HFFc6 (cell line): ENCODE measurements around the gene DUOXA2. TPM values are rescaled to one million over a fixed set of nuclear protein-coding genes. Genes with fewer than 3 reads are reported as not detected.

Experiments used
- DNase-seq: peaks from one replicate; pipeline ENCODE4 v3.0.0-alpha.2; 2018
- H3K27ac Mint-ChIP-seq: 2 replicates; pipeline ENCODE4 v1.8.0; 2020; ENCODE audit warnings: mild to moderate bottlenecking, mixed read lengths
- H3K27me3 Mint-ChIP-seq: 2 replicates; pipeline ENCODE4 v1.8.0; 2021; ENCODE audit warnings: mild to moderate bottlenecking, moderate library complexity, mixed read lengths; ENCODE audit not compliant: insufficient read depth
- H3K36me3 Mint-ChIP-seq: 2 replicates; pipeline ENCODE4 v1.8.0; 2021; ENCODE audit warnings: low read depth, mixed read lengths
- H3K4me1 Mint-ChIP-seq: 2 replicates; pipeline ENCODE4 v1.8.0; 2020; ENCODE audit warnings: low read depth, mixed read lengths
- H3K4me3 Mint-ChIP-seq: 2 replicates; pipeline ENCODE4 v1.8.0; 2020; ENCODE audit warnings: mild to moderate bottlenecking, moderate library complexity, mixed read lengths
- H3K9me3 Mint-ChIP-seq: 2 replicates; pipeline ENCODE4 v1.8.0; 2020; ENCODE audit warnings: mild to moderate bottlenecking, mixed read lengths
- total RNA-seq, 6 experiments: library from RNA; stranded (reverse); fragmentation: NEBNext Ultra II Directional; extraction: Animal tissue kit (Norgen Biotek cat#: 25700); gene quantifications; 2 replicates in 1 of 6; 3 replicates in 5 of 6; pipeline ENCODE4 v1.2.3, GENCODE V29; 2021
- TF ChIP-seq, protein P1 (sequence below): fragments of 200-600 bp; sonication (generic); IDR thresholded peaks from 2 replicates; pipeline ENCODE4 v1.5.0; 2021; ENCODE audit warnings: antibody characterized with exemption, mild to moderate bottlenecking

DUOXA2 gene
- total RNA-seq, 6 experiments from 2014 or later: not detected

DNA sequence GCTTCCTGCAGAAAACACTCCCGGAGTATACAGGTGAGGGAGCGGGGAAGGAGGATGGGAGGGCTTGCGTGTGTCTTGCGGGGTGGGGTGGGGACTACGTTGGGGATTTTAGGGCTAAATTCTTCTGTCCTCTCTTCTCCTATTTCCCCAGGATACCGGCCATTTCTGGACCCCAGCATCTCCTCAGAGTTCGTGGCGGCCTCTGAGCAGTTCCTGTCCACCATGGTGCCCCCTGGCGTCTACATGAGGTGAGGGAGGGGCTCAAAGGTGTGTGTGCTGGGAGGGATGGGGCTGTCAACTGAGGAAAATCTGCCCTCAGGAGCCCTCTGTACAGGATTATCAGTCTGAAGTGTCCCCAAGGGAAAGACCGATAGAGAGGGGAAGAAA lies 22.2 kb downstream of the DUOXA2 start:
- no peaks in the 10 kb centered on the region for H3K9me3 Mint-ChIP-seq
- TF ChIP-seq, protein P1, sequence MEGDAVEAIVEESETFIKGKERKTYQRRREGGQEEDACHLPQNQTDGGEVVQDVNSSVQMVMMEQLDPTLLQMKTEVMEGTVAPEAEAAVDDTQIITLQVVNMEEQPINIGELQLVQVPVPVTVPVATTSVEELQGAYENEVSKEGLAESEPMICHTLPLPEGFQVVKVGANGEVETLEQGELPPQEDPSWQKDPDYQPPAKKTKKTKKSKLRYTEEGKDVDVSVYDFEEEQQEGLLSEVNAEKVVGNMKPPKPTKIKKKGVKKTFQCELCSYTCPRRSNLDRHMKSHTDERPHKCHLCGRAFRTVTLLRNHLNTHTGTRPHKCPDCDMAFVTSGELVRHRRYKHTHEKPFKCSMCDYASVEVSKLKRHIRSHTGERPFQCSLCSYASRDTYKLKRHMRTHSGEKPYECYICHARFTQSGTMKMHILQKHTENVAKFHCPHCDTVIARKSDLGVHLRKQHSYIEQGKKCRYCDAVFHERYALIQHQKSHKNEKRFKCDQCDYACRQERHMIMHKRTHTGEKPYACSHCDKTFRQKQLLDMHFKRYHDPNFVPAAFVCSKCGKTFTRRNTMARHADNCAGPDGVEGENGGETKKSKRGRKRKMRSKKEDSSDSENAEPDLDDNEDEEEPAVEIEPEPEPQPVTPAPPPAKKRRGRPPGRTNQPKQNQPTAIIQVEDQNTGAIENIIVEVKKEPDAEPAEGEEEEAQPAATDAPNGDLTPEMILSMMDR: no peak; the same call in 1 of the 2 replicates
- H3K36me3 Mint-ChIP-seq: no peaks in the 10 kb centered on the region
- H3K4me3 Mint-ChIP-seq: no peak overlapping the region
- no peaks in the 10 kb centered on the region for H3K4me1 Mint-ChIP-seq
- peaks cover 24% of the 10 kb centered on the region for H3K27me3 Mint-ChIP-seq
- no peak for DNase-seq
- no peak overlapping the region for H3K27ac Mint-ChIP-seq

DNA sequence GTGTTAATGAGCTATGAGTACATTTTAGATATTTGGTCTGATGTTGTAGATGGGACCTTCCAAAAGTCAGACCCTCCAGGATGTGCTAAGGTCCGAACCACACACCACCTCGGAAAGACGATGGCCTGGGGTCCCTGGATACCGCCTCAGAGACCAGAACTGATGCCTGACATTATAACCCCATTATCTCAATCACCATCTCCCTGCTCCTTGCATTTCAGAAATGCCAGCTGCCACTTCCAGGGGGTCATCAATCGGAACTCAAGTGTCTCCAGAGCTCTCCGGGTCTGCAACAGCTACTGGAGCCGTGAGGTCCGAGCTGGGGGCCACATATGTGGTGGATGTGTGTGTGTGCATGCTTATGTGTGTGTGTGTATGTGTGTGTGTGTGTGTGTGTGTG lies 23.6 kb downstream of the DUOXA2 start:
- Mint-ChIP-seq H3K36me3 (no peaks in the 10 kb centered on the region), H3K4me3 (no peak overlapping the region), H3K9me3 (no peaks in the 10 kb centered on the region), H3K4me1 (no peaks in the 10 kb centered on the region), H3K27ac (no peak overlapping the region), H3K27me3 (peaks cover 16% of the 10 kb centered on the region)
- TF ChIP-seq, protein P1: no peak
- DNase-seq: no peak

DNA sequence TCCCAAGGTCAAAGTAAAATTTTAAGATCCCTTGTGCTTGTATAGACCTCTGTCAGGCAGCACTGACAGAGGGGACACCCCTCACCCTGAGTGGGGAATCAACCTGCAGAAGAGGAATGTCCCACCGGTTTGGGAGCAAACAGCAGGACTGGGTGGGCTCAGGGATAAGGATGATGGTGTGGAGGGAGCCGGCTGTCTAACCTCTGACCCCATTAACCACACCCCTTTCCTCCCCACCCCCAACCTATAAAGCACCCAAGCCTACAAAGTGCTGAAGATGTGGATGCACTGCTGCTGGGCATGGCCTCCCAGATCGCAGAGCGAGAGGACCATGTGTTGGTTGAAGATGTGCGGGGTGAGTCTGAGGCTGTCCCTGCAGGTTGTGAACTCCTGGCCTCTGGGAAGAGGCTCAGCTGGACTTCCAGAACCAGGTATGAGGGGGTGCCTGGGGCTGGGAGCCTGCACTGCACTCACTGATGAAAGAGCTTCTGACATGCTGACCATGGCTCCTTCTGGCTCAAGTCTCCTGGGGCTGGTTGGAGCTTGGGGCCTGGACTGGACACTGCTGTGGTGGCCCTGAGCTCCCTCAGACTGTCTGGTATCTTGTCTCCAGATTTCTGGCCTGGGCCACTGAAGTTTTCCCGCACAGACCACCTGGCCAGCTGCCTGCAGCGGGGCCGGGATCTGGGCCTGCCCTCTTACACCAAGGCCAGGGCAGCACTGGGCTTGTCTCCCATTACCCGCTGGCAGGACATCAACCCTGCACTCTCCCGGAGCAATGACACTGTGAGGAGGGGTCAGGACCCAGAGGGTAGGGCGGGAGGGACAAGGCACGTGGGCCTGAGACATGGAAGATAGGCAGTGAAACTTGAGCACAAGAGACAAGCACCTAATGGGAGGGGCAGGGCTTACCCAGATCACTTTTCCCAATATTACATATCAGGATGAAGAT lies 25.0 kb downstream of the DUOXA2 start:
- Mint-ChIP-seq H3K4me3 (no peak overlapping the region), H3K4me1 (no peaks in the 10 kb centered on the region), H3K27ac (no peak overlapping the region), H3K27me3 (peaks cover 7% of the 10 kb centered on the region), H3K9me3 (no peaks in the 10 kb centered on the region), H3K36me3 (no peaks in the 10 kb centered on the region)
- TF ChIP-seq, protein P1: no peak
- DNase-seq: no peak

DNA sequence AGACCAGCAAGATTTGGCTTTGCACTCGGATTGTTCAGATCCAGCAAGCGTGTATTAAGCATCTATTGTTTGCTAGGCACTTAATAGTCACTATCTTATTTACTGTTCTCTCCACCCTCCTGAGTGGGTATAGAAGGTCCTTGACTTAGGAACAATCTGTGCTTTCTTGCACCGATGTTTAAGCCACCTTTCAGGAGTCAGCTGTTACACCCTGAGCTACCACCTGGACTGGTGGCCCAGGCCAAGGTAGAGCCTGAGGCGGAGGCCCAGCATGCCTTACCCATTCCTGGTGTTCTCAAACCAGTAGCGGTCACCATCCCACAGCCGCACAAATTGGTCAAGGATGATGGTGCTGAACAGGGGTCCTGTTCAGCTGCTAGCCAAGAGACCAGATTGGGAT lies 25.6 kb downstream of the DUOXA2 start:
- no peak for DNase-seq
- H3K4me3 Mint-ChIP-seq: no peak overlapping the region
- no peaks in the 10 kb centered on the region for H3K9me3 Mint-ChIP-seq
- H3K27me3 Mint-ChIP-seq: peaks cover 10% of the 10 kb centered on the region
- no peaks in the 10 kb centered on the region for H3K36me3 Mint-ChIP-seq
- TF ChIP-seq, protein P1: no peak
- H3K27ac Mint-ChIP-seq: no peak overlapping the region
- no peaks in the 10 kb centered on the region for H3K4me1 Mint-ChIP-seq

DNA sequence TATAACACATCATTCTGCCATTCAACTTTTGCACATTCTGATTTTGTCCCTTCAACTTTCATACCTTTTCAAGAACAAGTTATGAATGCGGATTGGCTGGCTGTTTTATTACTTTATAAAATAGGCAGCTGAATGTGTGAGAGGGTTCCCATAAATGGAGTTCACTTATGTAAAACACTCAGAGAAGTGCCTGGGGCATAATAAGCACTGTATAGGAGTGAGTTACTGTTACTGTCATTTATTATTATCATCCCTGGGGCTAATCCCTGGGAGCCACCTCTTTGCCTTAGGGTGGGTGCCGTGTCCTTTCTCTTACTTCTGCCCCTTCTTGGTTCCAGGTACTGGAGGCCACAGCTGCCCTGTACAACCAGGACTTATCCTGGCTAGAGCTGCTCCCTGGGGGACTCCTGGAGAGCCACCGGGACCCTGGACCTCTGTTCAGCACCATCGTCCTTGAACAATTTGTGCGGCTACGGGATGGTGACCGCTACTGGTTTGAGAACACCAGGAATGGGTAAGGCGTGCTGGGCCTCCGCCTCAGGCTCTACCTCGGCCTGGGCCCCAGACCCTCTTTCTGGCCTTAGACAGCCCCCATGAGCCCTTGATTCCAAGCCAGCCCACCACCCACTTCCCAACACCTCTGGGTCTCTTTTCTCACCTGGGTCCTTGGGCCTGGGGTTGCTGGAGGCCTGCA lies 26.6 kb downstream of the DUOXA2 start:
- Mint-ChIP-seq H3K9me3 (no peaks in the 10 kb centered on the region), H3K27me3 (peaks cover 15% of the 10 kb centered on the region), H3K4me3 (no peak overlapping the region), H3K4me1 (peaks cover under 1% of the 10 kb centered on the region), H3K27ac (no peak overlapping the region), H3K36me3 (no peaks in the 10 kb centered on the region)
- TF ChIP-seq, protein P1: no peak
- DNase-seq: no peak
